ENCODE results near the gene SUPV3L1.

SUPV3L1 gene

GRCh38 chr10:69226919-69227450 is 47.0 kb downstream of the SUPV3L1 start:
- DNase-seq (ENCODE audit: low read depth) = no peak
- H3K4me3 ChIP-seq (ENCODE audit: low read depth, low read length) = no peak overlapping the region
- no peak for TF ChIP-seq CTCF (IDR thresholded peaks at IDR 0.05; ENCODE audit: insufficient read depth, low read depth, low read length, missing control alignments)

- DNase-seq (ENCODE audit: low read depth) = no peak
- TF ChIP-seq CTCF (IDR thresholded peaks at IDR 0.05; ENCODE audit: insufficient read depth, low read depth, low read length, missing control alignments) = no peak
- no peak overlapping the region for H3K4me3 ChIP-seq (ENCODE audit: low read depth, low read length)
Measured at GRCh38 chr10:69228151-69228550, 48.1 kb downstream of the SUPV3L1 start.

GRCh38 chr10:69229616-69229916 is 49.5 kb downstream of the SUPV3L1 start:
- TF ChIP-seq CTCF (IDR thresholded peaks at IDR 0.05; ENCODE audit: insufficient read depth, low read depth, low read length, missing control alignments) = no peak
- no peak for DNase-seq (ENCODE audit: low read depth)
- no peak overlapping the region for H3K4me3 ChIP-seq (ENCODE audit: low read depth, low read length)

GRCh38 chr10:69230128-69230527 is 50.1 kb downstream of the SUPV3L1 start:
- TF ChIP-seq CTCF (IDR thresholded peaks at IDR 0.05; ENCODE audit: insufficient read depth, low read depth, low read length, missing control alignments) = no peak
- no peak overlapping the region for H3K4me3 ChIP-seq (ENCODE audit: low read depth, low read length)
- DNase-seq (ENCODE audit: low read depth) = no peak

- TF ChIP-seq CTCF (IDR thresholded peaks at IDR 0.05; ENCODE audit: insufficient read depth, low read depth, low read length, missing control alignments) = no peak
- no peak overlapping the region for H3K4me3 ChIP-seq (ENCODE audit: low read depth, low read length)
- no peak for DNase-seq (ENCODE audit: low read depth)
Measured at GRCh38 chr10:69232252-69232651, 52.2 kb downstream of the SUPV3L1 start.

- DNase-seq (ENCODE audit: low read depth) = no peak
- no peak overlapping the region for H3K4me3 ChIP-seq (ENCODE audit: low read depth, low read length)
- no peak for TF ChIP-seq CTCF (IDR thresholded peaks at IDR 0.05; ENCODE audit: insufficient read depth, low read depth, low read length, missing control alignments)
Measured at GRCh38 chr10:69232736-69233480, 52.9 kb downstream of the SUPV3L1 start.

GRCh38 chr10:69234447-69234846 is 54.4 kb downstream of the SUPV3L1 start:
- H3K4me3 ChIP-seq (ENCODE audit: low read depth, low read length) = no peak overlapping the region
- TF ChIP-seq CTCF (IDR thresholded peaks at IDR 0.05; ENCODE audit: insufficient read depth, low read depth, low read length, missing control alignments) = no peak

More at GRCh38 chr10:69234447-69234846, 54.4 kb downstream of the SUPV3L1 start:
- no peak for DNase-seq (ENCODE audit: low read depth)

Measured in GM12865 (cell line).